Measurements from ENCODE around the gene MBIP.

Gene MBIP

DNA sequence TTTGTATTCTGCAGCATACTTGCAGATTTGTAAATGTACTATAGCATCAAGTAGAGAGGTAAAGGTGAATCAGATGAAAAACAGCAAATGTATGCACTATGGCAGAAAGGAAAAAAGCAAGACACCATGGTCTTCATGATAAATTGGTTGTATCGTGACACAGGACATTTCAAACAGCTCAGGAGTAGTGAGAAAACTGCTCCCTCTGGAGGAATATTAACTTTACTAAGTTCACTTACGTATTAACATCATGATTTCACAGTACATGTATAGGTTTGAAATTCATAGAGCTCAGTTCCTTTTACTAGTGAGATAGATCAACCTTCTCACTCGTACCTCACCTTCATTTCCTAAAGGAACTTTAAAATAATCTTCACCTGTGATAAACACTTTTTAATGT lies 6.5 kb downstream of the MBIP start:
- DNase-seq (ENCODE audit: low spot score): no peak

DNA sequence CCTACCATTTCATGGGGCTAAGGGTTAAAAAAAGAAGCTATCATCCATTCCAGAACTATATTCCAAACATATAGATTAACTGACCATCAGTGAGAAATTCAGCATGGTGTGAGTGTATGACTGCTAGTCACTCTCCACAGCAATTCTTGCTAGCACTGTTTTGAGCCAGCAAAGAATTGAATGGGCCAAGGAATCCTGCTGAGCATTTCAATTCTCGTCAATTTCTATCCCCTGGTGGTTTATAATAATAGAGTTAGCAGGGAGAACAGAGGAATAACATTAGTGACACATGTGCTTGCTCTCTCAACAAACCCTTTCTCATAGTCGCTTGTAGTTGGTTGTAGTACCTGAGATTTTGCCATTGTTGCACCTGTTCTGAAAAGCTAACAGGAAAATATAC lies 7.2 kb downstream of the MBIP start:
- no peak for DNase-seq (ENCODE audit: low spot score)

DNA sequence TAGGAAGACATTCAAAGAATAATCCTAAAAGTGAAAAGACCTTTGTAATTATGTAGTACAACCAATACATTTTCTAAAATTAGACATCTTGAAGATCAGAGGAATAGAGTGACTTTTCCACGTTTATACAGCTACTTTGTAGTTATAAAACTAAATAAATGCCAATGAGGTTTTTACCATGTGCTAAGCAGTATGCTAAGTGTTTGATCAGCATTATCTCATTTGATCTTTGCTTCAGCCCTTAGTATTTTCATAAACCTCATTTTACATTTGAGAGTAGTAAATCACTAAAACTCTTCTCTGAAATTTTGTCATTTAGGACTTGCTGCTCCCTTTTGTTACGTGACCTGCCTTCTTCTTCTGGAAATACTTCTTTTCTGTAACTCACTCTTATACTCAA lies 13.6 kb downstream of the MBIP start:
- no peak for DNase-seq (ENCODE audit: low spot score)

DNA sequence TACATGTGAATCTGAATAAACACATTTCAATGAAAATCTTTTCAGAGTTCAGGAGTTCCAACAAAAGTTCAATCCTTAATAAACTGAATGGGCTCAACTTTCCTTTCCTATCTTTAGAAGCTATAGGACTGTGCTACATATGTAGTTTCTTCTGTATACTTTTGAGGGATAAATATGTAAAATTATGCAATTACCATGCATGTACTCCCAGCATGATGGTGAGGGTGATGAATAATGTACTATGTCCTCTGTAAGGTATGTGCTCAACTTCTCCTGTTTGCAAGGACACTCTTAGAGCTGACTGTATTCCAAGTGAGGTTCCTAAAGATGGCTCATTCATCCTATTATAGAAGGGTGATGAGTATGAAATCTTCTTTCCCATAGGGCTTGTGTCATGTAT lies 15.5 kb downstream of the MBIP start:
- DNase-seq (ENCODE audit: low spot score): no peak

DNA sequence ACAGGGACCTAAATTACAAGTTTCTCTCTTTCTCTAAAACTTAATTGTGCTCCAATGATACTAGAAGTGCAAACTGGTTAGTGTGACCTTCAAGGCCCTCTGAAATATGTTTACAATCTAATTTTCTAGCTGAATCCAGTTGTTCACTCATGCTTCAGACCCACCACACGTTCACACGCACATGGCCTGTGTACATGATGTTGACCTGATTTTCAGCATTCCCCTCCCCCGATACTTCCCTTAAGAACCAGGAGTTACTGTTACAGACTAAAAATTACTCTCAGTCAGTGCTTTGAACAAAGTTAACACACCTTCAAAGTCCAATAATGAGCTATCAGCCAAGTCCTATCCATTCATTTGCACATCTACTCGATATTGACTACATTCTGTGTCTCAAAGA lies 16.5 kb downstream of the MBIP start:
- DNase-seq (ENCODE audit: low spot score): no peak

DNA sequence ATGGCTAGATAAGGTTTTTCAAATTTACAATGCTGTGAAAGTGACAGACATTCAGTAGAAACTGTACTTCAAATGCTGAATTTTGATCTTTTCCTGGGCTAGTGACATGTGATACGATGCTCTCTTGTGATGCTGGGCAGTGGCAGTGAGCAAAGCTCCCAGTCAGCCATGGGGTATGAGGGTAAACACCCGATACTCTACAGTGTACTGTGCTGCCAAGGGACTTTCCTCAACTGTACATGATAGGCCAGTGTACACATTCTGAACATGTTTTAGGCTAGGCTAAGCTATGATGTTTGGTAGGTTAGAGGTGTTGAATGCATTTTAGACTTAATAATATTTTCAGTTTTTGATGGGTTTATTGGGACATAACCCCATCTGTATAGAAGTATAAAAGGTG lies 17.6 kb downstream of the MBIP start:
- DNase-seq (ENCODE audit: low spot score): no peak

DNA sequence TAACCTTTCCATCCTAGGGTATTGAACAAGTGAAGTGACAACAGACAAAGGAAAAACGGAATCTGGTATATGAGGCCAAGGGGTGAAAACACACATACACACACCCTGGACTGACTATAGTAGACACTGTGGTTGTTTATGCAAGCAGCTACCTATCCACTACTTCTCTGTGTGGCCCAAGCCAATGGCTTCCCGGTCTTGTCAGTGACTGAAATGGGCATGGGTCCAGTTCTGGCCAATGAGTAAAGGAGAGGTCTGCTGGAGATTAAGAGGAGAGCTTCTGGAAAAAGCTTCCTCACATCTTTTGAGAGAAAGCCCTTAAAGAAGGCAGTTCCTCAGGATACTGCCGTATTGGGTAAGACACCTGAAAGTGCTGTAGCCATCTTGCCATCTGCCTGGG lies 19.3 kb downstream of the MBIP start:
- no peak for DNase-seq (ENCODE audit: low spot score)

DNA sequence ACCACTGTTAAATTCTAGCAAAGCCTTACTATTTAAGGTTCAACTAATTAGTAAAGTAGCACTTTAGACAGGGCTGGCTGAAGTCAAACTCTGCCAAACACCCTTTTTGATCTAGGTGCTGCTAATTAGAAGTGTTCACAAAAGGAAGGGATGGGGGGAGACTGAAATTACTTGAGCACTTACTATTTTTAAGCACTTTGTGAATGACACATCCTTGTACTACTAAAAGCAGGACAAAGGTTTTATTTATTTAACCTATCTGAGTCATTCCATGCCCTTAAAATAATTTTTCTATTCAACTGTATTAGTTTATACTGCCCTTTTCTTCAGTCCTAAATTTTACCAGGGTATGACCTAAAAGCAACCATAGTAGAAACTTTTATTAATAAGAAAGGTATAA lies 20.1 kb downstream of the MBIP start:
- no peak for DNase-seq (ENCODE audit: low spot score)

DNA sequence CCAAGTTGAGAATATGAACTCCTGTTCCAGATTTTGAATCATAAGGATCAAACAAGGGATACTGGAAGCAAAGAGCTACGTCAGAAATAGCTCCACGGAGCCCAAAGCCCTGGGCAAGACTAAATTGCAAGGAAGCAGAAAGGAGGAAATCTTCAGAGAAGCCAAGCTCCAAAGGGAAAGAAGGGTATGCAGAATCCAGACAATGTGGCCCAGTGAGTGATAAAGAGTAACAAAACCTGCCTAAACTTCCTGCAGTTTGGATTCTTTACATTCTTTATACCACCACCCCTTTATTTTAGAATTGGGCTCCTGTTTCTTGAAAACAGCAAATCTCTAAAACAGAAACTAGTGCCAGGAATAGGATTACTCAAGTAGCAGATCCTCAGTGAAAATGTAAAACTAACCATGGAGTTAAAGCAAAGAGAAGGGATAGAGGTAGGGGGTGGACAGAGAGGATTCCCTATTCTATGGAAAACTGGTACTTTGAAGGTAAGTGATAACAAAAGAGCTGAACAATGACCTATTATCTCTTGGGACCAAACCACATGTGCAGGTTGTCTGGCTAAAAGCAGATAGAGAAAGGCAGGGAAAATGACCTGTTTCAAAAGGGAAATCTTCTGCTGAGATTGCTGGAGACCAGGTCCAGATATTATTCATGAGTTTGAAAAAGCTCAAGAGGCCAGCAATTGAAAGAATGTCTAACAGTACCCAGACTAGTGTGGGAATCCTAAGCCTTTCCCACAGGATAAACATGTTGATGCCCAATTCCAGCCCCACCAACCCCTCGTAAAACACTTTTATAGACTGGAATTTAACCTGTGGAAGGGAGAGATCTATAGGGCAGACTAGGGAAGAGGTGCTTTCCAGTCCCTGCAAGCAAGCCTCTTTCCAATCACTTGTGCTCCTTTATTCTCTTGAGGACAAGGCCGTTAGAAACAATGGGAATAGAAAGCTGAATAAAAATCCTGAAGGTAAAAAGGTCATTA lies 24.5 kb downstream of the MBIP start:
- DNase-seq (ENCODE audit: low spot score): no peak

DNA sequence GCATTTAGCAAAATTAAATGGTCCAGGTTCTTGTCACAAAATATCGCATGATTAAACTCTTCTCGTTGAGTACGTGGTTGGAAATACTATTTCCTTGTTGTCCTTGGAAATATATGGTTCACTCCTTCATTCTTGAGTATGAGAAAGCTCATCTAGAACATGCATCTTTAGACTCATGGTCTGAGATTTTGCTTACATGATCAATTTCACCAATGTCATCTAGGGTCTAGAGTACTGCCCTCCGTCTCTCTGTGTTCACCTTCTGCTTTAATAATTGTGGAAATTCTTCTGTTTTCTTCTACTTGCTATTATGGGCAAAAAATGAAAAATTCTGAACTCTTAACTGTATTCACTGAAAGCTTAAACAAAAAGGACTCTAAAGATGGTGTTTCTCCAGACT lies 25.9 kb downstream of the MBIP start:
- DNase-seq (ENCODE audit: low spot score): no peak

DNA sequence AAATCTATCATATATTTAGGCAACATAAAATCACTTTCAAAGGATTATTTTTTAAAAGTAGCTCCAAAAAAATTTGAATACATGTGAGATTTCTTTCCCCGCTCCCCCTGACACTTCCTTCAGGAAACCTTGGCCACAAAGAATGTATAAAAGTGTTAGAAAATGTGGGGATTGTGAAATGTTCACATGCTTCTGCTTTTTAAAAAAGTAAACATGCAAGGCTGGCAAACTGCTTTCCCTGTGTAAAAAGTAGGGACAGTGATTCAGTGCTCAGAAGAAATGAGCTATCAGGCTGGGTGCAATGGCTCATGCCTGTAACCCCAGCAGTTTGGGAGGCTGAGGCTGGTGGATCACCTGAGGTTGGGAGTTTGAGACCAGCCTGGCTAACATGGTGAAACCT lies 26.6 kb downstream of the MBIP start:
- DNase-seq (ENCODE audit: low spot score): no peak

DNA sequence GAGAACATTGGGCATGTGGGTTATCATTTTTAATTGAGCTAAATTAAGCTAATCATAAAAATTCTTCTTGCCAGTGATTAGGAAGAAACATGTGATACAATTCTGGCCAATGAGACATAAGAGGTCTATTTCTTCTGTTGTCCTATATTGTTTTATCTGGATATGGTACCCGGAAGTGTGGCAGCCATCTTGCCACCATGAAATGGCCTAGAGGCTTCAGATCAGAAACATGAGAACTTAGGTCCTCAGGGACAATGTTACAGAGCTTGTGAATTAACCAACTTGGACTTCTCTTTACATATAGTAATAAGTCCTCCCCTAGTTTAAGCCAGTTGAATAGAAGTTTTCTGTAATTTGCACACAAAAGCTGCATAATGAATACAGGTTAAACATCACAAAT lies 30.5 kb downstream of the MBIP start:
- no peak for DNase-seq (ENCODE audit: low spot score)

DNA sequence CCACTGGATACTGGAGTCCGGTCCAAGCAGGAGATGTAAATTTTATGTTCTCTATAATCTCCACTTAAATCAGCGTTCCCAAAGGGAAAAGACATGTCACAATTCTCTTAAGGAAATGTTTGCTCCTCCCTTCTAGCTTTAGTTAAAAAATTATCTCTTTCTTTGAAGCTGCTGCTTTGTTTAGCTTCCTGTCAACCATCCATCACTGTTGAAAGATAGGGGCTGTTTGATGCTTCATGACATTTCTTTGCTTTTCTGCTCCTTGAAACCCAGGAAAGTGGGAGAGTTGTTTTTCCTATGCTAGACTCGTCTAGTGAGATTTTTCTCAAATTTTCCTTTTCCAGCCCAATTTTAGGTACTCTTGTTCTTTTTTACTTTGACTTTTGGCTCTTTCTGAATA lies 31.9 kb downstream of the MBIP start:
- DNase-seq (ENCODE audit: low spot score): no peak

DNA sequence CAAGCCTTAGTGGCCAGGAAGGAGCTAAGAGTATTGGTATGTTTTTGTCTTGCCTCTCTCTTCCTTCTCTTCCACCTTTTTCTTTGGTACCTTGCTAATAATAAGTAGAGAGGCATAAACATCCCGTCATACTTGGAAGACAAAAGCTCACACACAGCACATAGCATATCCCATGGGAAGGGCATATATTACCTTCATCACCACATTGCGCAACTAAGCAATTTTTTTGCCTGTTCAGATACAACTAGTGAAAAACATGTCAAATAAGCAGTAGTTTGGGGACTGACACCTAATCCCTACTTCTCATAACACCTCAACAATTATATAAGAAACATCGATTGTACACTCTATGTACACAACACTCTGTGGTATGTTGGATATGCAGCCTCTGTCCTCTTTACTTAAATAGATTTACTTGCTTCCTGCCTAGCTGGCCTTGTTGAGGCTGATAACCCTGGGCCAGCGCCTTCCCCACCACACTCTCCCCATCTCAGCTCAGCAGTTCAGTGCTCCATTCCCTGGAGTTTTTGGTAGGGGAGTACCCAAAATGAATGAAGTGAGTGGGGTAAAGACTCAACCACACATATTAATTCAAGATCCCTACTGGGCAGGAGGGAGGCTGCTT lies 35.4 kb downstream of the MBIP start:
- DNase-seq (ENCODE audit: low spot score): no peak

DNA sequence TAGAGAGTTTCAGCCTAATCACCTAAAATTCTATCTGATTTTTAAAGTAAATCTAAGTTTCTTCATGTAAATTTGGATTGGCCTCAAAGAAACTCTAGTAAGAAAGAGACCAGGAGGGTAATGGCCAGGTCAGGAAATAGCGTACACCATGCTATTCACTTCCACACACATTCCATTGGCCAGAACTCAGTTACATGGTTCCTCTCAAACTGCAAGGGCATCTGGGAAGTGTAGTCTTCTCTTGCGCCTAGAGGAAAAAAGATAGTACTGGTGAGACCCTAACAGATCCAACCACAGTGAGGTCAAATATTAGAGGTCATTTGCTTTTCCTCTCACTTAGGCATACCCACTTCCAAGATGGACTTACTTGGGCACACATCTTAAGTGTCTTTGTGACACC lies 39.1 kb downstream of the MBIP start:
- no peak for DNase-seq (ENCODE audit: low spot score)

DNA sequence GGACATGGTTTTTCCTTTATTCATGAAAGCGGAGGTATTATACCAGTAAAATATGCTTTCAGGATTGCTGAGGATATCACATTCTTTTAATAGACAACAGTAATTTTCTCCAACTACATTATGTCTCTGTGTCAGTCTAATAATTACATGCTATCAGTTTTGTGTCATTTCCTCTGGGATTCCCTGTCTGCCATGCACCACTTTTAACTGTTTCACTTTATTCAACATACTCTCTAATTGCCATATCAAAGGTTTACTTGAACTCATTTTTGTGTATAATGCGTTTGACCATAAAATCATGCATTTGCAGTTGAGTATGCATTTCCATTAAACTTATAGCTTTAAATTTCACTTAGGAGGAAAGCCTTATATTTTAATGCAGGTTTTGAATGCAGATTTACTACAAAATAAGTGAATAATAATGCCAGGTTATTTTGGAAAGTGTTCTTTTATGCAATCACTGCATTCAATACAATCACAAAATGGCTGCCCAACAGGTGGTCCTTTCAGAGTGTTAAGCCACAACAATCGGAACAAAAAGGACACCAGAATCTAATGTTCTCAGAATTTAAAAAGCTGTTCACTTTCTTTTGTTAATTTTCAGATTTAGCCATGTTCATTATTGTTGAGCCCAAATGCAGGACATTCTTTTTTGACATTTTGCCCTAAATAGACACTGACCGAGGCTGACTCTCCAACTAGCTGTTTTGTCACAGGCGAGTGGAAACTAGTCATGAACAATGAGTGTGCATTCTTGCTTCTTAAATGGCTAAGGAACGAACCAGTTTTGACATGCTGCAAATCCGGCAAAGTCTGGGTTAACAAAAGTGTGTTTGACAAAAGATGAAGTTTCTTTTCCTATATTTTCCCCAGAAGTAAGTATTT lies 40.9 kb downstream of the MBIP start:
- no peak for DNase-seq (ENCODE audit: low spot score)

DNA sequence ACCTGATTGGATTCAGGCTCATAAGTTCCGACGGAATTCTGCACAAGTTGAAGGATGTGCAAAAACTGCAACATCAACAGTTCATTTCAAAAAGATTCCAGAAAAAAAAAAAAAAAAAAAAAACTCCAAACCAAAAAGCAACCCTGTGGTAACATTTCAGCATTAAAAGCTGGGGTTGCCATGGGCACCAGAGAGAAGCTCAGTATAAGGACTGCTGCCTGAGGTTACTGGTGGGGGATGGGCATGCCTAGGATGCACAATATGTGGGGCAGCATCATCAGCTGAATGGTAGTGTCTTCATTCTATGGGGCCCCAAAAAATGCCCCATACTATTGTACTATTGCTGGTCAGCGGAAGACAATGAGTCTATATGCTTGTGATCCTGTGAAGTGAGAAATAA lies 44.7 kb downstream of the MBIP start:
- no peak for DNase-seq (ENCODE audit: low spot score)

DNA sequence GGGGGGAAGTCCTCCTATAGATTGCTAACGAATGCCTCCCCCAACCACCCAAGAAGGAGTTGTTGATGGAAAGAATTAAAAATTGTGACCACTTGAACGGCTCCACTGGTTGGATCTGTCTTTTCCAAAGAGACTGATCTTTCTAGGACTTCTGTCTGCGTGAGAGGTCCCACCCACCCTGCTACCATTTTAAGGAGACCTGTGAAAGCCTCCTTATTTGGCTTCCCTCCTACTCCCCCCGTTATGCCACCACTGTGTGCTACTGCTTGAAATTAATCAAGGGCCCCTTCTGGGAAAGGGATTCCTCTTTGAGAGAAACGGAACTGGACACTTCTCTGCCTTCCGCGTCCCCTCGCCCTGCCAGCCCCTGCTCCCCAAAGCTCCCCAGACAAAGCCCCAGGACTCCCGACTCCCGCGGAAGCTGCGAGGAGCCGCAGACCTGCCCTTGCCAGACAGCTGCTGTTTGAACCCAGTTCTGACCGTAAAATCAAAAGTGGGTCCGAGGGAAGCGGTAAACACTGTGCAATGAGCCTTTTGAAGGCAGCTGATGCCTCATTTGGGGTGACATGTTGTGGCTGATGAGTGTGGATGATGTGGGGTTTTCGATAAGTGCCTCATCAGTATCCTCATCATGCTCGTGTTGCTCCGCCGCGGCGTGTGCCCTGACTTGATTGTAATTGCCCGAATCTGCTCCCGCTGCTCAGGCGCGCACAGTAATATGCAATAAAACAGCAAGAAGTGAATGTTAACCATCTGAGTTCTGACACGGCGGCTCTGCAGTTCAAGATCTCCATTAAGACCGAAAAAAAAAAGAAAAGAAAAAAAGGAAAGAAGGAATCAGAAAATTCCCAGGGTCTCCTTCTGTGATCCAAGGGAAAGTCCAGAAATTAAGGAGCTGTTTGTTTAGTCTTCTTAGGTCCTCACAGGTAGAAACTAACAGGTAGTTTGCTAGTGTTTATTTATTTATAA lies 48.2 kb downstream of the MBIP start:
- no peak for DNase-seq (ENCODE audit: low spot score)

DNA sequence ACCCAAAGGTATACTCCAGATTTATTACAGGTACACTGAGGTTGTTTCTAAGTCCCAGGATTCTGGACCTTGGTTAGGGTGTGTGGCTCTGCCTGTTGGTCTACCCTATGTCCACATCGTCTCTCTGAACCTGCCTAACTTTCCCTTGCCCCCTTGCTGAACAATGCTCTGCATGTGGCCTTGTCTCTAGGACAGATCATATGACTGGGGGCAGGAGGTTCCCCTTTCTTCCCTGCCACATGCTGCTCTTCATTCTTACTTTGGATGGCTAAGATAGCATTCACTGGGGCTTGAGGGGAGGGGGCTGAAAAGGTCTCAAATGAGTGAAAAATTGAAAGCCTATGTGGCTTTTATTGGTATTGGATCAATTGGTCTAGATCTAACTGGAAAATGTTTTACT lies 49.2 kb downstream of the MBIP start:
- DNase-seq (ENCODE audit: low spot score): no peak

DNA sequence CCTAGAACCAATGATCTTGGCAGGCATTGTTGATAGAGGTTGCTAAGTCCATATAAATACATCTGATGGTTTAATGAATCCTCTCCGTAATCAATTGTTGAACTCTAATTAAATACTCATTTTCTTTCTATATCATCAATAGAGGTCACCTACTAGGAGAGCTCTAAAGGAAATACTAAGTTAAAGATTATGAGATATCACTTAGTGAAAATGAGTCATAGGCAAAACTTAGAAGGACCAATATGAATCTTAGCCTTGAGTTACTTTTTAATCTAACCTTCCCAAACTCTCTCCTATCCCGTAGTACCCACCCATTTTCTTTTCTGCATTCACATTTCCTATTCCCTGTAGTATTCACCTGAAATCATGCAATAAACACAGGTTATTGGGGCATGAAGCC lies 50.2 kb downstream of the MBIP start:
- no peak for DNase-seq (ENCODE audit: low spot score)

DNA sequence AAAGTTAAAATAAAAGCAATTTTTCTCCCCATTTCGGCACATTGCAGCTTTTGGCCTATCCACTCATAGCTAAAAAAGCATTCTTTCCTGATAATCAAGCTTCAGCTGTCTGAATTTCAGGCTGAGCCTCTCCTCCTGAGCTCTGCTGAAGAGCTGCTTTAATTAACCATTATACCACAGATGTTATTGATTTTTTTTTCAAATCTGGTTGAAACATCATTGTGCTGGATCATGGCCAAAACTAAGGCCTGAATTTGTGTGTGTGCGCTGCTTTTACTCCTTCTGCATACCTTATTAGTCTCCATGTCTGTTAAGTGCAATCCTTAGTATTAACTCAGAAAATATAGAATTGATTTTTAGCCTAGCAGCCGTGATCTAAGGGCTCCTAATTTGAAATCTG lies 52.3 kb downstream of the MBIP start:
- no peak for DNase-seq (ENCODE audit: low spot score)

DNA sequence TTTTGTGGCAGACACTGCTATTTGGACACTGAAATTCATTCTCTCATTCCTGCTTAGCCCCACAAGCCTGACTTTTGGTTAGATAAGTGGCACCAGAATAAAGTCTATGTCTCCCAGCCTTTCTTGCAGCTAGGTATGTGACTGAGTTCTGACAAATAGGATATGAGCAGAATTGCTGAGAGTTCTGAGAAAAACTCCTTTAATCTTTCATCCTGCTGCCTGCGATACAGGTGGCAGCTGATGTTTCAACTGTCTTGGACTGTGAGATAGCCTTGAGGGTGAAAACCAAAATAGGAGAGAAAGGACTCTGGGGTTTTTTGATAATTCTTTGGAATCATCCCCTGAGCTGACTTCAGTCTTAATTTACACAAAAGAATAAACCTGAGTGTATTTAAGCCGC lies 55.8 kb downstream of the MBIP start:
- no peak for DNase-seq (ENCODE audit: low spot score)
